Measurements from ENCODE around the gene SLC5A8.

DNA sequence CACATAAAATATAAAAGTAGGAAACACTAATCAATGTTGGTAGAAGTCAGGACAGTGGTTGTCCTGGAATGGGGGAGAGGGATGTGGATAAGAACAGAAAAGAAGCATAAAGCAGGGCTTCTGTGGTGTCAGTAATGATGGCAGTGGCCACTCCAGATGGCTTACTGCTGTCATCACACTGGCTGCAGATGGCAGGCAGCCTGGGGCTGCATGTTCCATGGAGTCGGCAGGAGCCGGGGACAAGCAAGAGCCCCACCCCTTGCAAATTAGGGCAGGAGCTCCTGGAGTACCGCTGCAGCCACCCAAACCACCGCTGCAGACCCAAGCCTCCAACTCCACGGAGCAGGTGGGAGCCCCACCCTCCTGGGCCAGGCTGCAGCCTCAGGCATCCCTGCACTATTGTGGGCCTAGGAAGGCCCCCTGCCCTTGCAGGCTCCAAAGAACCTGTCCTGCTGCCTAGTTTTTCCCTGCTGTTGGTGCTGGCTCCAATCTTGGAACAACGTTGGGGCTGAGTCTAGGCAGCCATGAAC is 28.8 kb upstream of the SLC5A8 start:
- TF ChIP-seq, protein P1, sequence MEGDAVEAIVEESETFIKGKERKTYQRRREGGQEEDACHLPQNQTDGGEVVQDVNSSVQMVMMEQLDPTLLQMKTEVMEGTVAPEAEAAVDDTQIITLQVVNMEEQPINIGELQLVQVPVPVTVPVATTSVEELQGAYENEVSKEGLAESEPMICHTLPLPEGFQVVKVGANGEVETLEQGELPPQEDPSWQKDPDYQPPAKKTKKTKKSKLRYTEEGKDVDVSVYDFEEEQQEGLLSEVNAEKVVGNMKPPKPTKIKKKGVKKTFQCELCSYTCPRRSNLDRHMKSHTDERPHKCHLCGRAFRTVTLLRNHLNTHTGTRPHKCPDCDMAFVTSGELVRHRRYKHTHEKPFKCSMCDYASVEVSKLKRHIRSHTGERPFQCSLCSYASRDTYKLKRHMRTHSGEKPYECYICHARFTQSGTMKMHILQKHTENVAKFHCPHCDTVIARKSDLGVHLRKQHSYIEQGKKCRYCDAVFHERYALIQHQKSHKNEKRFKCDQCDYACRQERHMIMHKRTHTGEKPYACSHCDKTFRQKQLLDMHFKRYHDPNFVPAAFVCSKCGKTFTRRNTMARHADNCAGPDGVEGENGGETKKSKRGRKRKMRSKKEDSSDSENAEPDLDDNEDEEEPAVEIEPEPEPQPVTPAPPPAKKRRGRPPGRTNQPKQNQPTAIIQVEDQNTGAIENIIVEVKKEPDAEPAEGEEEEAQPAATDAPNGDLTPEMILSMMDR (tag by site-specific recombination; IDR thresholded peaks at IDR 0.05), result no peak
- TF ChIP-seq ZNF16 (tag by site-specific recombination; IDR thresholded peaks at IDR 0.05; ENCODE audit: low read depth) (no peak), GLIS1 (tag by site-specific recombination; IDR thresholded peaks at IDR 0.05) (no peak), ZNF416 (tag by site-specific recombination; IDR thresholded peaks at IDR 0.05) (no peak), TCF7L2 (IDR thresholded peaks at IDR 0.05; ENCODE audit: borderline replicate concordance, low read depth, low read length) (no peak), ZNF121 (tag by site-specific recombination; IDR thresholded peaks at IDR 0.05) (no peak)
- TF ChIP-seq, protein P2, sequence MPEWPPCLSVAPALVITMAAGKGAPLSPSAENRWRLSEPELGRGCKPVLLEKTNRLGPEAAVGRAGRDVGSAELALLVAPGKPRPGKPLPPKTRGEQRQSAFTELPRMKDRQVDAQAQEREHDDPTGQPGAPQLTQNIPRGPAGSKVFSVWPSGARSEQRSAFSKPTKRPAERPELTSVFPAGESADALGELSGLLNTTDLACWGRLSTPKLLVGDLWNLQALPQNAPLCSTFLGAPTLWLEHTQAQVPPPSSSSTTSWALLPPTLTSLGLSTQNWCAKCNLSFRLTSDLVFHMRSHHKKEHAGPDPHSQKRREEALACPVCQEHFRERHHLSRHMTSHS (tag by site-specific recombination; IDR thresholded peaks at IDR 0.05), result no peak
- TF ChIP-seq, protein P3, sequence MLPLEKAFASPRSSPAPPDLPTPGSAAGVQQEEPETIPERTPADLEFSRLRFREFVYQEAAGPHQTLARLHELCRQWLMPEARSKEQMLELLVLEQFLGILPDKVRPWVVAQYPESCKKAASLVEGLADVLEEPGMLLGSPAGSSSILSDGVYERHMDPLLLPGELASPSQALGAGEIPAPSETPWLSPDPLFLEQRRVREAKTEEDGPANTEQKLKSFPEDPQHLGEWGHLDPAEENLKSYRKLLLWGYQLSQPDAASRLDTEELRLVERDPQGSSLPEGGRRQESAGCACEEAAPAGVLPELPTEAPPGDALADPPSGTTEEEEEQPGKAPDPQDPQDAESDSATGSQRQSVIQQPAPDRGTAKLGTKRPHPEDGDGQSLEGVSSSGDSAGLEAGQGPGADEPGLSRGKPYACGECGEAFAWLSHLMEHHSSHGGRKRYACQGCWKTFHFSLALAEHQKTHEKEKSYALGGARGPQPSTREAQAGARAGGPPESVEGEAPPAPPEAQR (tag by site-specific recombination; IDR thresholded peaks at IDR 0.05), result no peak
